HG02571 (cell line): ENCODE data around the gene LMNTD2.

Source experiments
- ATAC-seq: cut with Tn5 transposase; IDR thresholded peaks from one replicate; pipeline ENCODE4 v1.9.1; 2021; ENCODE audit warnings: mild to moderate bottlenecking, moderate library complexity; ENCODE audit not compliant: unreplicated experiment

The LMNTD2 gene

GRCh38 chr11:560305-561147, at the start of gene LMNTD2, which contains the start of gene RASSF7:
LMNTD2 (minus strand) TSS chr11:560738; CDS start chr11:560716, 22 bp downstream.
RASSF7 (plus strand) TSS chr11:560970; CDS start chr11:561769, 799 bp downstream.
- ATAC-seq: peak; percentile 71

DNA sequence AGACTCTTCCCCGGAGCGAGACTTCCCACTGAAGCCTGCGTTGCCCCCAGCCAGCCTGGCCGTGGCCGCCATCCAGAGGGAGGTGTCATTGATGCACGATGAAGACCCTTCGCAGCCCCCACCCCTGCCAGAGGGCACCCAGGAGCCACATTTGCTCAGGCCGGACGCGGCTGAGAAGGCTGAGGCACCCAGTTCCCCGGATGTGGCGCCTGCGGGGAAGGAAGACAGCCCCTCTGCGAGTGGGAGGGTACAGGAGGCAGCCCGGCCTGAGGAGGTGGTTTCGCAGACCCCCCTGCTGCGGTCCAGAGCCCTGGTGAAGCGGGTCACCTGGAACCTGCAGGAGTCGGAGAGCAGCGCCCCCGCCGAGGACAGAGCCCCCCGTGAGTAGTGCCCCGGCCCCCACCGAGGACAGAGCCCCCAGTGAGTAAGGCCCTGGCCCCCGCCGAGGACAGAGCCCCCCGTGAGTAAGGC, 48.8 kb upstream of the LMNTD2 start:
- ATAC-seq: no peak

DNA sequence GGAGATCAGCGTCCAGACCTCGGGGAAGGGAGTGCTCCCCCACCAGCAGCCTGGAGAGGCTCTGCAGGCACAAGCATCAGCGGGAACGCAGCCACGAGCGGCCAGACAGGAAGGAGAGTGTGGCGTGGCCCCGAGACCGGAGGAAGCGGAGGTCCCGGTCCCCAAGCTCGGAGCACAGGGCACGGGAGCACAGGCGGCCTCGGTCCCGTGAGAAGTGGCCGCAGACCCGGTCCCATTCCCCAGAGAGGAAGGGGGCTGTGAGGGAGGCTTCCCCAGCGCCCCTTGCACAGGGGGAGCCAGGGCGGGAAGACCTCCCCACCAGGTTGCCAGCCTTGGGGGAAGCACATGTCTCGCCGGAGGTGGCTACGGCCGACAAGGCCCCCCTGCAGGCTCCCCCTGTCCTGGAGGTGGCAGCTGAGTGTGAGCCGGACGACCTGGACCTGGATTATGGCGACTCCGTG, 48.3 kb upstream of the LMNTD2 start:
- ATAC-seq: no peak

GRCh38 chr11:607971-608659, 47.6 kb upstream of the LMNTD2 start:
- no peak for ATAC-seq

GRCh38 chr11:607020-607780, 46.7 kb upstream of the LMNTD2 start:
- no peak for ATAC-seq

GRCh38 chr11:606245-606644, 45.7 kb upstream of the LMNTD2 start:
- ATAC-seq: no peak

- ATAC-seq: no peak
Measured at GRCh38 chr11:605286-606129, 45.0 kb upstream of the LMNTD2 start.

- ATAC-seq: no peak
Measured at GRCh38 chr11:603154-603553, 42.6 kb upstream of the LMNTD2 start.

GRCh38 chr11:601573-602245, 41.2 kb upstream of the LMNTD2 start:
- ATAC-seq: no peak

- ATAC-seq: no peak
Measured at GRCh38 chr11:598005-598680, 37.6 kb upstream of the LMNTD2 start.

GRCh38 chr11:597166-597725, 36.7 kb upstream of the LMNTD2 start:
- ATAC-seq: no peak

GRCh38 chr11:596374-596773, 35.8 kb upstream of the LMNTD2 start:
- ATAC-seq: no peak

DNA sequence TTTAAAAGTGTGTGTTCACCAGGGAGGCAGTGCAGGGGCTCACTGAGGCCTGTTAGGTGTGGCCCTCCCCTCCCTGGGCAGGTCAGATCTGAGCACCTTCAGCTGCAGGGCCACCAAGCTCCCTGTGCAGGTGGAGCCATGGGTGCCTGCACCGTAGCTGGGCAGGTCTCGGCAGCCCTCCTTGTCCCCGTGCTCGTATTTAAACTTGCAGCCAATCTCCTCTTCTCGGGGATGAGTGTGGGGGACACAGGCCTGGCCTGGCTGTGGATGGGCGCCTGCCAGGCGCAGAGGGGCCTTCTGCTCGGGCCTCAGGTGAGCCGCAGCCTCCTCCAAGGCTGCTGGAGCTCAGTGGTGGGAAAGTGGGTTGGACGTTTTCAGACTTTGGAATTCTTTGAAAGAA, 34.9 kb upstream of the LMNTD2 start:
- no peak for ATAC-seq

DNA sequence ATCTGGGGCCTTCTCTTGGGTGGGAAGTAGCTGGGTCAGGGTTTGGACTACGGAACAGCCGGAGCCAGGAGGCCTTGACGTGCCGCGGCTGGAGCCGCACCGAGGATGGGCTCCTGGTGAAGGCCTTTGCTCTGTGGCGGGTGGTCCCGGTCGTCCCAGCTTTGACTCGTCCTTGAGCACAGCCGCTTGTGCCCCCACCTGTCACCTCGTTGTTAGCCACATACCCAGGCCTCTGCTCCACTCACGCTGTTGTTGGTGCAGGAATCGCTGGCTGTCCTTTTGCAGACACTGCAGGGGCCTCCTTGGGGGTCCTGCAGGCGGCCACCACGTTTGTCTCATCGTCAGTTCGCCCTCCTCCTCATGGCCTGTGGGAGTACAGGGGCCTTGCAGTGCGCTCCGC, 32.8 kb upstream of the LMNTD2 start:
- ATAC-seq: no peak

DNA sequence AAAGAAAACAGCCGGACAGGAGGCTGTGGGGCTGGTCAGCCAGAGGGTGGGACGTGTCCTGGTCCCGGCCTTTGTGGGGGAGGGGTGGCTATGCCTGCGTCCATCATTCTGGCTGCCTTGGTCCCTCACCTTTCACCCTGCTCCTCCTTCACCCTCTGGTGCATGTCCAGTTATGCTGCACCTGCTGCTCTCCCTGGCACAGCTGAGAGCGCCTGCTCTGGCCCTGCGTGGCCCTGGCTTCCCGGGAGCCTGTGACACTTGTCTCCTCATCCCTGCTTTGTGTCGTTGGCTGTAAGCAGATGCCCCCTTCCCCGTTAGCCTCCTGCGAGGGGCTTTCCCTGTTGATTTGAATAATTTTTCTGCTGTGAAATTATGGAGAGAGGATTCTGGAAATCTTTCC, 32.4 kb upstream of the LMNTD2 start:
- ATAC-seq: no peak

GRCh38 chr11:592501-592900, 32.0 kb upstream of the LMNTD2 start:
- ATAC-seq: no peak

- ATAC-seq: no peak
Measured at GRCh38 chr11:590997-591396, 30.5 kb upstream of the LMNTD2 start.

GRCh38 chr11:589798-590197, 29.3 kb upstream of the LMNTD2 start:
- ATAC-seq: no peak

- ATAC-seq: no peak
Measured at GRCh38 chr11:587978-588380, 27.4 kb upstream of the LMNTD2 start.
